ENCODE results near the gene FNDC3B. TPM values are rescaled to one million over a fixed set of nuclear protein-coding genes. Genes with fewer than 3 reads are reported as not detected.

Gene FNDC3B
- total and polyA plus RNA-seq, 2 donors from 2014 or later = 11.8 to 185 TPM

DNA sequence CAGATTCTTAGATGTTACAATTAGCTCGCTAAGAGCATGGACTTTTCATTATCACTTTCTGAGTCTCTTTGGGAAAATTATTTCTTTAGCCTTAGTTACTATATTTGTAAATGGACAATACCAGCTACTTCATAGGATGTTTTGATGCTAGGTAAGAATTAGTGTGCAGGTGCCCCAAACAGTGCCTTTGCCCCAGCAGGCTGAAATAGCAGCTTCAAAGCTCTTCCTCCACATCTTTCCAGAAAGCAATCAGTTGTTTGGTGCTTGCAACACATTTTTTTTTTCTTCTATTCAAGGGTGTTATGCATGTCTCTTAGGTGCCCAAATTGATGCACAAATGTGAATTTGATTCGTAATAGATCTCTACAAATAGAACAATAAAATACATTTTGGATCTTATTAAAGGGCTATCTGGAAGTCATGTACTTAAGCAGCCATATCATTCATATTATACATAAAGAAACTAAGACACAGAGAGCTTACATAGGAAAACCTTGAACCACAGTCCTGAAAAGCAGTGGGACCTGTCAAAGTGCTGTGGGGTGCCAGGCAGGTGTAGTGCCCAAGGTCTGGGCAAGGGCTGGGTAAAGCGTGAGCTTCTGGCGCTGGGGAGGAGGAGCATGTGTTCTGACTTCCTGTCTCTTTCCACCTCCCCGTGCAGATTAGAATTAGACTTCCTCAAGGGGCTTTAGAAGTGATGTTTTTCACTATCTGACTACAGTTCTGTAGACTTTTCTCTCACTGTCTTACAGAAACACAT lies 62.9 kb downstream of the FNDC3B start:
- H3K27me3 ChIP-seq (ENCODE audit: control insufficient read depth, insufficient read depth, low read length) = no peaks in the 10 kb centered on the region
- H3K9me3 ChIP-seq (ENCODE audit: control insufficient read depth in 2 of 3, insufficient read depth in 1 of 3, low read length in 3 of 3) = no peaks in the 10 kb centered on the region
- H3K27ac ChIP-seq (ENCODE audit: low read depth in 2 of 2, low read length in 2 of 2) = no peak overlapping the region
- intact Hi-C loops (cut with DNase I) = no loop called here
- no peak overlapping the region for H3K9ac ChIP-seq (ENCODE audit: low read length in 3 of 3)
- FAIRE-seq = no peak
- no peaks in the 10 kb centered on the region for H3K36me3 ChIP-seq (ENCODE audit: control insufficient read depth in 2 of 3, insufficient read depth in 3 of 3, low read length in 3 of 3)
- TF ChIP-seq, protein P1, sequence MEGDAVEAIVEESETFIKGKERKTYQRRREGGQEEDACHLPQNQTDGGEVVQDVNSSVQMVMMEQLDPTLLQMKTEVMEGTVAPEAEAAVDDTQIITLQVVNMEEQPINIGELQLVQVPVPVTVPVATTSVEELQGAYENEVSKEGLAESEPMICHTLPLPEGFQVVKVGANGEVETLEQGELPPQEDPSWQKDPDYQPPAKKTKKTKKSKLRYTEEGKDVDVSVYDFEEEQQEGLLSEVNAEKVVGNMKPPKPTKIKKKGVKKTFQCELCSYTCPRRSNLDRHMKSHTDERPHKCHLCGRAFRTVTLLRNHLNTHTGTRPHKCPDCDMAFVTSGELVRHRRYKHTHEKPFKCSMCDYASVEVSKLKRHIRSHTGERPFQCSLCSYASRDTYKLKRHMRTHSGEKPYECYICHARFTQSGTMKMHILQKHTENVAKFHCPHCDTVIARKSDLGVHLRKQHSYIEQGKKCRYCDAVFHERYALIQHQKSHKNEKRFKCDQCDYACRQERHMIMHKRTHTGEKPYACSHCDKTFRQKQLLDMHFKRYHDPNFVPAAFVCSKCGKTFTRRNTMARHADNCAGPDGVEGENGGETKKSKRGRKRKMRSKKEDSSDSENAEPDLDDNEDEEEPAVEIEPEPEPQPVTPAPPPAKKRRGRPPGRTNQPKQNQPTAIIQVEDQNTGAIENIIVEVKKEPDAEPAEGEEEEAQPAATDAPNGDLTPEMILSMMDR (IDR thresholded peaks at IDR 0.05; ENCODE audit: borderline replicate concordance, extremely low read depth, insufficient read depth) = no peak
- no peak for DNase-seq
- no peak overlapping the region for H3K4me3 ChIP-seq (ENCODE audit: low read length in 3 of 3)
- H3K4me1 ChIP-seq (ENCODE audit: control insufficient read depth in 2 of 3, insufficient read depth in 2 of 3, low read depth in 1 of 3, low read length in 3 of 3) = peaks cover 0 to 23% (median 17%) of the 10 kb centered on the region in 3 donors

DNA sequence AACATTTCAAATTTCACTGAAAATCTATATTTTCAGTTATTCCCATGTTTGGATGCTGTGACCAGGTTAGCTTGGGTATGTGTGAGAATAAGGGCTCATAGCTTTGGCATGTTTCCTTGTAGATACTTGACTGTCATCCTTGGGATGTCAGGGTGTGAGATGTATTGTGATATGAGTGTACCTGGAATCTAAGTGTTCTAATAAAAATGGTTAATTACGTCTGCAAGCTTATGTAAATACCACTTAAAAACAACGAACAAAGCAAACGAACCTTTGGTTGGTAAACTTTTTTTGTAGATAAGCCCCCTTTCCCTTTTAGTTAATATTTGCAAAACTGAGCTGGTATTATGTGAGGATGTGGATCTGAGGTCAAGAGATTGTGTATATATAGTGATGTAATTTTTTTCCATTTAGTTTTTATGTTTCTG lies 63.5 kb downstream of the FNDC3B start:
- H3K9ac ChIP-seq (ENCODE audit: low read length in 3 of 3) = no peak overlapping the region
- FAIRE-seq = no peak

DNA sequence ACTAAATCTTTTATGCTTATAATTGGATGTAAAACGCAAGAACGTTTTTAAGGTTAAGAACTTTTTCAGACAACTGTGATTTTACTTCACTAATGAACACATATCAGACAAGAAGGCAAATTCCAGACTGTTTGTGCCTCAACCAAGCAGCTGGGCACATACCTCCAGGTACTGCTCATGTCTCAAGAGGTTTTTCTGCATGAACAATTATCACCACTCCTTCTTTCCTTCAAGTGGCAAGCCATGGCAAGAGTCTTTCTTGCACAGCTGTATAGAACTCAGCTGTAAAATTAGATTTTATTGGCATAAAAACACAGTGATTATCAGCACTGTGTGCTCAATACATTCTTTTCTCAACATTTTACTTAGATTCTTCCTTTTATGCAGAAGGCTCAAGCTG lies 64.3 kb downstream of the FNDC3B start:
- intact Hi-C loops (cut with DNase I) = no loop called here
- DNase-seq (peak in 2 of 5 donors; percentile 50), FAIRE-seq (no peak)
- Histone ChIP-seq H3K27ac (ENCODE audit: low read depth in 2 of 2, low read length in 2 of 2) (no peak overlapping the region), H3K27me3 (ENCODE audit: control insufficient read depth, insufficient read depth, low read length) (no peaks in the 10 kb centered on the region), H3K4me3 (ENCODE audit: low read length in 3 of 3) (no peak overlapping the region), H3K9me3 (ENCODE audit: control insufficient read depth in 2 of 3, insufficient read depth in 1 of 3, low read length in 3 of 3) (no peaks in the 10 kb centered on the region), H3K4me1 (ENCODE audit: control insufficient read depth in 2 of 3, insufficient read depth in 2 of 3, low read depth in 1 of 3, low read length in 3 of 3) (peaks cover 0 to 21% (median 9%) of the 10 kb centered on the region in 3 donors), H3K9ac (ENCODE audit: low read length in 3 of 3) (peak overlapping the region in 1 of 3 donors; percentile 37), H3K36me3 (ENCODE audit: control insufficient read depth in 2 of 3, insufficient read depth in 3 of 3, low read length in 3 of 3) (peaks cover 0 to 2% (median 0%) of the 10 kb centered on the region in 3 donors)
- TF ChIP-seq, protein P1 (IDR thresholded peaks at IDR 0.05; ENCODE audit: borderline replicate concordance, extremely low read depth, insufficient read depth) = no peak

More for the DNA sequence above, 63.5 kb downstream of the FNDC3B start:
- H3K27ac ChIP-seq (ENCODE audit: low read depth in 2 of 2, low read length in 2 of 2) = no peak overlapping the region
- no peaks in the 10 kb centered on the region for H3K9me3 ChIP-seq (ENCODE audit: control insufficient read depth in 2 of 3, insufficient read depth in 1 of 3, low read length in 3 of 3)
- no peak overlapping the region for H3K4me3 ChIP-seq (ENCODE audit: low read length in 3 of 3)
- H3K4me1 ChIP-seq (ENCODE audit: control insufficient read depth in 2 of 3, insufficient read depth in 2 of 3, low read depth in 1 of 3, low read length in 3 of 3) = peaks cover 0 to 20% (median 17%) of the 10 kb centered on the region in 3 donors
- TF ChIP-seq, protein P1 (IDR thresholded peaks at IDR 0.05; ENCODE audit: borderline replicate concordance, extremely low read depth, insufficient read depth) = no peak
- DNase-seq = no peak
- intact Hi-C loops (cut with DNase I) = no loop called here
- H3K36me3 ChIP-seq (ENCODE audit: control insufficient read depth in 2 of 3, insufficient read depth in 3 of 3, low read length in 3 of 3) = no peaks in the 10 kb centered on the region
- no peaks in the 10 kb centered on the region for H3K27me3 ChIP-seq (ENCODE audit: control insufficient read depth, insufficient read depth, low read length)
